ENCODE results near the gene IRF4.

- TF ChIP-seq ZNF274 (IDR thresholded peaks at IDR 0.05; ENCODE audit: low read depth, low read length) (no peak), YY1 (IDR thresholded peaks at IDR 0.05; ENCODE audit: insufficient read depth, insufficient read length) (no peak), SUZ12 (IDR thresholded peaks at IDR 0.05; ENCODE audit: extremely low read depth, insufficient read depth, insufficient read length) (no peak)
These were observed 49.4 kb upstream of the IRF4 start for GRCh38 chr6:341914-342831.
